Liver (tissue), 9 donors: Measurements from ENCODE around the gene TMEM145. TPM values are rescaled to one million over a fixed set of nuclear protein-coding genes. Genes with fewer than 3 reads are reported as not detected.

Experiments
- DNase-seq: peaks from one replicate; pipeline ENCODE4 v3.0.0-alpha.2; 2017; ENCODE audit warnings: low spot score
- H3K27ac ChIP-seq, 2 donors: one replicate each; pipeline ENCODE4 v1.7.0; 2013; ENCODE audit warnings: inconsistent platforms in 2 of 2, low read length in 2 of 2, control low read depth in 1 of 2, low read depth in 1 of 2, mild to moderate bottlenecking in 1 of 2
- H3K27me3 ChIP-seq, 4 donors: one replicate each; pipeline versions ENCODE4 v1.6.1 to v1.7.0; 2013; ENCODE audit warnings: low read length in 3 of 4, inconsistent platforms in 1 of 4, mild to moderate bottlenecking in 1 of 4, moderate library complexity in 1 of 4; ENCODE audit not compliant: control insufficient read depth in 4 of 4, insufficient read depth in 4 of 4
- H3K36me3 ChIP-seq, 4 donors: one replicate each; pipeline versions ENCODE4 v1.6.1 to v1.7.0; 2013; ENCODE audit warnings: low read length in 3 of 4, mild to moderate bottlenecking in 3 of 4, low read depth in 1 of 4, moderate library complexity in 1 of 4; ENCODE audit not compliant: control insufficient read depth in 4 of 4, insufficient read depth in 3 of 4
- H3K4me1 ChIP-seq, 4 donors: one replicate each; pipeline versions ENCODE4 v1.6.1 to v1.7.0; 2013; ENCODE audit warnings: low read length in 3 of 4, mild to moderate bottlenecking in 3 of 4, moderate library complexity in 1 of 4; ENCODE audit not compliant: control insufficient read depth in 4 of 4, insufficient read depth in 4 of 4
- H3K4me3 ChIP-seq, 3 donors: one replicate each; pipeline versions ENCODE4 v1.6.1 to v1.7.0; 2013; ENCODE audit warnings: low read length in 3 of 3, control low read depth in 1 of 3, low read depth in 1 of 3, mild to moderate bottlenecking in 1 of 3
- H3K9ac ChIP-seq, 2 donors: one replicate each; pipeline ENCODE4 v1.7.0; 2013; ENCODE audit warnings: low read length in 2 of 2, mild to moderate bottlenecking in 2 of 2, moderate library complexity in 2 of 2, control low read depth in 1 of 2, low read depth in 1 of 2
- H3K9me3 ChIP-seq, 4 donors: one replicate each; pipeline versions ENCODE4 v1.6.1 to v1.7.0; 2013; ENCODE audit warnings: low read length in 3 of 4; ENCODE audit not compliant: control insufficient read depth in 4 of 4
- ATF3 ChIP-seq: IDR thresholded peaks from 2 replicates; pipeline ENCODE4 v1.6.1; 2016; ENCODE audit warnings: antibody characterized with exemption
- CTCF ChIP-seq: fragments of 150-350 bp; IDR thresholded peaks from 2 replicates; pipeline ENCODE4 v1.5.1; 2017; ENCODE audit warnings: improper control_type of control experiment, low read depth, low read length; ENCODE audit not compliant: missing input control
- EGR1 ChIP-seq, 2 donors: IDR thresholded peaks; 2 replicates each; pipeline ENCODE4 v1.6.1; 2016 to 2018; ENCODE audit warnings: antibody characterized with exemption in 2 of 2, low read depth in 2 of 2
- FOXA1 ChIP-seq: IDR thresholded peaks from 2 replicates; pipeline ENCODE4 v1.6.1; 2016; ENCODE audit warnings: antibody characterized with exemption
- FOXA2 ChIP-seq: IDR thresholded peaks from 2 replicates; pipeline ENCODE4 v1.6.1; 2016; ENCODE audit warnings: antibody characterized with exemption
- GABPA ChIP-seq, 2 donors: IDR thresholded peaks in 1 of 2; conservative IDR thresholded peaks in 1 of 2; 2 replicates each; pipeline ENCODE4 v1.6.1; 2016; ENCODE audit warnings: antibody characterized with exemption in 2 of 2, mild to moderate bottlenecking in 1 of 2, moderate library complexity in 1 of 2
- HNF4A ChIP-seq, 2 donors: conservative IDR thresholded peaks; 2 replicates each; pipeline ENCODE4 v1.6.1; 2016; ENCODE audit warnings: antibody characterized with exemption in 2 of 2, mild to moderate bottlenecking in 2 of 2
- HNF4G ChIP-seq: IDR thresholded peaks from 2 replicates; pipeline ENCODE4 v1.6.1; 2016; ENCODE audit warnings: antibody characterized with exemption
- JUND ChIP-seq, 2 donors: IDR thresholded peaks; 2 replicates each; pipeline ENCODE4 v1.6.1; 2016; ENCODE audit warnings: antibody characterized with exemption in 2 of 2
- MAX ChIP-seq: IDR thresholded peaks from 2 replicates; pipeline ENCODE4 v1.6.1; 2016; ENCODE audit warnings: antibody characterized with exemption
- NR2F2 ChIP-seq: IDR thresholded peaks from 2 replicates; pipeline ENCODE4 v1.6.1; 2016; ENCODE audit warnings: antibody characterized with exemption
- RAD21 ChIP-seq, 2 donors: IDR thresholded peaks; 2 replicates each; pipeline ENCODE4 v1.6.1; 2016; ENCODE audit warnings: antibody characterized with exemption in 2 of 2, mild to moderate bottlenecking in 2 of 2
- REST ChIP-seq: IDR thresholded peaks from 2 replicates; pipeline ENCODE4 v1.6.1; 2016; ENCODE audit warnings: antibody characterized with exemption, mild to moderate bottlenecking
- RXRA ChIP-seq, 2 donors: IDR thresholded peaks; 2 replicates each; pipeline ENCODE4 v1.6.1; 2017 to 2018; ENCODE audit warnings: antibody characterized with exemption in 2 of 2, mild to moderate bottlenecking in 1 of 2
- SP1 ChIP-seq: IDR thresholded peaks from 2 replicates; pipeline ENCODE4 v1.6.1; 2018; ENCODE audit warnings: antibody characterized with exemption, mild to moderate bottlenecking
- TAF1 ChIP-seq: conservative IDR thresholded peaks from 2 replicates; pipeline ENCODE4 v1.6.1; 2016; ENCODE audit warnings: antibody characterized with exemption, mild to moderate bottlenecking
- YY1 ChIP-seq: IDR thresholded peaks from 2 replicates; pipeline ENCODE4 v1.6.1; 2016; ENCODE audit warnings: antibody characterized with exemption, mild to moderate bottlenecking
- ZBTB33 ChIP-seq: IDR thresholded peaks from 2 replicates; pipeline ENCODE4 v1.6.1; 2016; ENCODE audit warnings: antibody characterized with exemption
- WGBS: extraction: QIAGEN DNeasy Blood & Tissue Kit; methylation state at CpG from one replicate; pipeline ENCODE4 v1.1.7; 2013; 5-methylcytosine and 5-hydroxymethylcytosine counted together
- polyA plus RNA-seq, 2 donors: library from polyadenylated mRNA; stranded (reverse) in 1 of 2; unstranded in 1 of 2; fragments of 200-250 nt in 1 of 2; fragments of >200 nt in 1 of 2; fragmentation: Nextera tagmentation in 1 of 2; extraction: Ambion mirVana in 1 of 2; gene quantifications; one replicate each; pipeline versions ENCODE4 v1.2.1 to v1.2.3, GENCODE V29; 2013 to 2015
- total RNA-seq, 2 donors: library from RNA; depleted of rRNA; stranded (reverse); fragments of >200 nt; gene quantifications; one replicate each; pipeline ENCODE4 v1.2.3, GENCODE V29; 2014
- donor health status: healthy.
- donor health status: healthy.
- donor health status: healthy.
- donor health status: healthy.
- donor health status: healthy.

The TMEM145 gene
- total and polyA plus RNA-seq, 4 donors: 0.02 to 0.08 TPM; not detected in 2

- no peaks in the 10 kb centered on the region for H3K27me3 ChIP-seq
- peaks cover 4 to 25% (median 14%) of the 10 kb centered on the region in 4 donors for H3K36me3 ChIP-seq
- H3K9ac ChIP-seq: no peak overlapping the region
- WGBS: 97% methylated on average over 13 of the region's 13 CpGs
- TF ChIP-seq GABPA (IDR thresholded peaks at IDR 0.05 in 1 of 2, conservative IDR thresholded peaks at IDR 0.05 in 1 of 2) (no peak), FOXA2 (no peak), FOXA1 (no peak), EGR1 (IDR thresholded peaks at IDR 0.05; ENCODE audit: low read depth in 2 of 2) (no peak), ATF3 (no peak), RAD21 (IDR thresholded peaks at IDR 0.05) (no peak), CTCF (no peak)
- no peak for DNase-seq
- peaks cover 2 to 10% (median 8%) of the 10 kb centered on the region in 4 donors for H3K9me3 ChIP-seq
- H3K4me1 ChIP-seq: no peaks in the 10 kb centered on the region
- H3K27ac ChIP-seq: no peak overlapping the region
- no peak overlapping the region for H3K4me3 ChIP-seq
Measured at GRCh38 chr19:42362891-42363440, 49.9 kb downstream of the TMEM145 start.

- Histone ChIP-seq H3K27ac (no peak overlapping the region), H3K27me3 (no peaks in the 10 kb centered on the region), H3K36me3 (peaks cover 1 to 25% (median 14%) of the 10 kb centered on the region in 4 donors), H3K4me3 (peak overlapping the region in 1 of 3 donors; percentile 25), H3K4me1 (no peaks in the 10 kb centered on the region), H3K9me3 (peaks cover 2 to 10% (median 8%) of the 10 kb centered on the region in 4 donors), H3K9ac (no peak overlapping the region)
- no peak for TF ChIP-seq RXRA (IDR thresholded peaks at IDR 0.05)
- no peak for TF ChIP-seq JUND (IDR thresholded peaks at IDR 0.05)
- TF ChIP-seq GABPA (IDR thresholded peaks at IDR 0.05 in 1 of 2, conservative IDR thresholded peaks at IDR 0.05 in 1 of 2): no peak
- TF ChIP-seq FOXA2: no peak
- no peak for TF ChIP-seq ZBTB33
- TF ChIP-seq NR2F2: no peak
- no peak for TF ChIP-seq TAF1
- no peak for TF ChIP-seq RAD21 (IDR thresholded peaks at IDR 0.05)
- TF ChIP-seq ATF3: no peak
- no peak for TF ChIP-seq HNF4G
- no peak for TF ChIP-seq HNF4A (conservative IDR thresholded peaks at IDR 0.05)
- TF ChIP-seq YY1: no peak
- no peak for TF ChIP-seq CTCF
- no peak for TF ChIP-seq MAX
- no peak for TF ChIP-seq REST
- no peak for TF ChIP-seq EGR1 (IDR thresholded peaks at IDR 0.05; ENCODE audit: low read depth in 2 of 2)
- TF ChIP-seq FOXA1: no peak
- no peak for TF ChIP-seq SP1
- no peak for DNase-seq
- WGBS: 93% methylated on average over 17 of the region's 17 CpGs
Measured at GRCh38 chr19:42363614-42364346, 50.7 kb downstream of the TMEM145 start.
